PC-9 (cell line): ENCODE results near the gene SLC39A2.

ENCODE experiments used
- CTCF ChIP-seq: fragments of 200-600 bp; sonication (generic); conservative IDR thresholded peaks from 2 replicates; pipeline ENCODE4 v1.6.1; 2017; ENCODE audit warnings: mixed run types, antibody characterized with exemption, mild to moderate bottlenecking, moderate library complexity
- EZH2 ChIP-seq: fragments of 200-600 bp; sonication (generic); IDR thresholded peaks from 2 replicates; pipeline ENCODE4 v1.8.0; 2017; ENCODE audit warnings: antibody characterized with exemption, low read depth

GRCh38 chr14:21049271-21049673 lies 50.2 kb downstream of the SLC39A2 start:
- TF ChIP-seq CTCF (no peak), EZH2 (no peak)
